WERI-Rb-1 (cell line): Measurements from ENCODE around the gene BCHE.

ENCODE experiments used
- DNase-seq: peaks from one replicate; pipeline ENCODE4 v3.0.0-alpha.2; 2020
- H3K27ac ChIP-seq: fragments of 250-450 bp; sonication (Bioruptor Pico); 2 replicates; pipeline ENCODE4 v1.5.1; 2020; ENCODE audit warnings: mild to moderate bottlenecking, moderate library complexity
- H3K27me3 ChIP-seq: fragments of 250-450 bp; sonication (Bioruptor Pico); 2 replicates; pipeline ENCODE4 v1.5.1; 2021; ENCODE audit warnings: mild to moderate bottlenecking, low read depth, moderate library complexity; ENCODE audit not compliant: insufficient read depth, severe bottlenecking
- H3K36me3 ChIP-seq: fragments of 250-450 bp; sonication (Bioruptor Pico); 2 replicates; pipeline ENCODE4 v1.5.1; 2020; ENCODE audit warnings: mild to moderate bottlenecking, moderate library complexity
- H3K4me3 ChIP-seq: 2 replicates; pipeline ENCODE4 v1.5.1; 2011; ENCODE audit warnings: low read depth, mild to moderate bottlenecking, control low read depth, low read length
- H3K9me3 ChIP-seq: fragments of 250-450 bp; sonication (Bioruptor Pico); 2 replicates; pipeline ENCODE4 v1.5.1; 2021; ENCODE audit warnings: mild to moderate bottlenecking, moderate library complexity; ENCODE audit not compliant: severe bottlenecking
- TF ChIP-seq, protein P1 (sequence below): IDR thresholded peaks from 2 replicates; pipeline ENCODE4 v1.5.1; 2011; ENCODE audit warnings: low read depth, mild to moderate bottlenecking, control low read depth, inconsistent platforms, low read length

BCHE gene

DNA sequence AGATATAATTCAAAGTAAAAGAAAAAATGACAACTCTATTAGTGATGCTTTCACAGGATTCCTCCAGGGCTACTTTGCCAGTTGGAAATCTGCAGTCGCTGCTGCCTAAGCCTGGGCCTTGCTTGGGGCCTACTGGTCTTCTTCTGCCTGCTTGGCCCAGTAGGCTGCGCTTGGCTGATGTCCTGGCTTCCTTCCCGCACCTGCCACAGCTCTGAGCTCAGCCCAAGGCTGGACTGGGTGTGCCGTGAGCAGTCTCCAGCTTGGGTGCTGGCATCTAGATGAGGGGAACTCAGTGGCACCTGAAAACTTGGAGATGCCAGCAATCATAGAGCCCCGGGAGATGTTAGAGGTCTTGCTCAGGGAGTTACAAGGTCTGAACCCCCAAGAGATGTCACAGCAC, 108.3 kb downstream of the BCHE start:
- DNase-seq = no peak
- H3K9me3 ChIP-seq = no peaks in the 10 kb centered on the region
- TF ChIP-seq, protein P1, sequence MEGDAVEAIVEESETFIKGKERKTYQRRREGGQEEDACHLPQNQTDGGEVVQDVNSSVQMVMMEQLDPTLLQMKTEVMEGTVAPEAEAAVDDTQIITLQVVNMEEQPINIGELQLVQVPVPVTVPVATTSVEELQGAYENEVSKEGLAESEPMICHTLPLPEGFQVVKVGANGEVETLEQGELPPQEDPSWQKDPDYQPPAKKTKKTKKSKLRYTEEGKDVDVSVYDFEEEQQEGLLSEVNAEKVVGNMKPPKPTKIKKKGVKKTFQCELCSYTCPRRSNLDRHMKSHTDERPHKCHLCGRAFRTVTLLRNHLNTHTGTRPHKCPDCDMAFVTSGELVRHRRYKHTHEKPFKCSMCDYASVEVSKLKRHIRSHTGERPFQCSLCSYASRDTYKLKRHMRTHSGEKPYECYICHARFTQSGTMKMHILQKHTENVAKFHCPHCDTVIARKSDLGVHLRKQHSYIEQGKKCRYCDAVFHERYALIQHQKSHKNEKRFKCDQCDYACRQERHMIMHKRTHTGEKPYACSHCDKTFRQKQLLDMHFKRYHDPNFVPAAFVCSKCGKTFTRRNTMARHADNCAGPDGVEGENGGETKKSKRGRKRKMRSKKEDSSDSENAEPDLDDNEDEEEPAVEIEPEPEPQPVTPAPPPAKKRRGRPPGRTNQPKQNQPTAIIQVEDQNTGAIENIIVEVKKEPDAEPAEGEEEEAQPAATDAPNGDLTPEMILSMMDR = no peak
- H3K27ac ChIP-seq = no peak overlapping the region
- no peaks in the 10 kb centered on the region for H3K27me3 ChIP-seq
- no peaks in the 10 kb centered on the region for H3K36me3 ChIP-seq
- no peak overlapping the region for H3K4me3 ChIP-seq

DNA sequence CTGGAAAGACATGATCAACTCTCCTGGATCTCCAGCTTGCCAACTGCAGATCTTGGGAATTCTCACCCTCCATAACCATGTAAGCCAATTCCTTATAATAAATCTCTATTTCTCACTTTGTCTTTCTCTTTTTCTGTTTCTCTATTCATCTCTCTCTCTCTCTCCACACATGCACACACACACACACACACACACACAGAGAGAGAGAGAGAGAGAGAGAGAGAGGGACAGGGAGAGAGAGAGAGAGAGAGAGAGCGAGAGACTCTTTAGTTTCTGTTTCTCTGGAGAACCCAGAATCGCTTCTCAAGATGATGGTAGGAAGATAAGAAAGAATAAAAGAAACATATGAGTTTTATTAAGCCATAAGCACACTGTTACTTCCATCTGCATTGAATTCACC, 111.9 kb downstream of the BCHE start:
- no peak overlapping the region for H3K27ac ChIP-seq
- no peaks in the 10 kb centered on the region for H3K9me3 ChIP-seq
- TF ChIP-seq, protein P1 = no peak
- H3K4me3 ChIP-seq = no peak overlapping the region
- no peaks in the 10 kb centered on the region for H3K36me3 ChIP-seq
- no peak for DNase-seq
- no peaks in the 10 kb centered on the region for H3K27me3 ChIP-seq
